ENCODE data around the gene ASTN1. TPM values are rescaled to one million over a fixed set of nuclear protein-coding genes. Genes with fewer than 3 reads are reported as not detected.

Gene ASTN1
- total RNA-seq, 2 experiments from 2014 or later, result not detected

- H3K27me3 Mint-ChIP-seq, result no peaks in the 10 kb centered on the region
- POLR2A ChIA-PET, result no interaction called here
- ATAC-seq (ENCODE audit: low read depth) (no peak), DNase-seq (no peak)
- H3K36me3 Mint-ChIP-seq, result no peaks in the 10 kb centered on the region
- no peaks in the 10 kb centered on the region for H3K4me1 Mint-ChIP-seq
- H3K9me3 Mint-ChIP-seq, result peaks cover 2% of the 10 kb centered on the region
- H3K27ac Mint-ChIP-seq, result no peak overlapping the region
- no peak overlapping the region for H3K4me3 Mint-ChIP-seq
Observed at GRCh38 chr1:176994931-176995596, 169.4 kb downstream of the ASTN1 start.

- POLR2A ChIA-PET, result no interaction called here
- H3K27me3 Mint-ChIP-seq, result no peaks in the 10 kb centered on the region
- ATAC-seq (ENCODE audit: low read depth) (no peak), DNase-seq (no peak)
- no peaks in the 10 kb centered on the region for H3K36me3 Mint-ChIP-seq
- no peak overlapping the region for H3K4me3 Mint-ChIP-seq
- peaks cover 2% of the 10 kb centered on the region for H3K9me3 Mint-ChIP-seq
- no peak overlapping the region for H3K27ac Mint-ChIP-seq
- H3K4me1 Mint-ChIP-seq, result no peaks in the 10 kb centered on the region
Observed at GRCh38 chr1:176993587-176993986, 170.9 kb downstream of the ASTN1 start.

- Mint-ChIP-seq H3K4me1 (no peaks in the 10 kb centered on the region), H3K36me3 (no peaks in the 10 kb centered on the region), H3K4me3 (no peak overlapping the region), H3K27ac (no peak overlapping the region), H3K9me3 (no peaks in the 10 kb centered on the region), H3K27me3 (no peaks in the 10 kb centered on the region)
- POLR2A ChIA-PET, result no interaction called here
- ATAC-seq (ENCODE audit: low read depth), result no peak
- no peak for DNase-seq
Observed at GRCh38 chr1:176989754-176990153, 174.8 kb downstream of the ASTN1 start.

DNA sequence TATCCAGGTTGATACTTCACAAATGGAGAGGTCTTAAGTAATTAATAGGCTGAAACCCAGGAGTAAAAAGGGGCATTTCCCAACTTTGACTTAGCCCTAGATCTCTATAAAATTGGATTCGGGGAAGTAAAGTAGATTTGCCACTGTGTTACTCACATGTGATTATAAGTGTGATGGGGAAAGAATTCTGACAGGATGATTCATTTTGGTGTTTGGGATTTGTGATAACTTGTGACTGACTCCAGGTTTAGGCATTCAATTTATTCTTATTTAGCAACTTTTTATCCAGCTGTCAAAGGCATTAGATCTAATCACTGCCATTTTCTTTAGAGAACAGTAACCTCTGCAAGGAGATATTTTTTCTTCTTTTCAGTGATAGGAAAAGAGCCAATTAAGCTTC, 175.5 kb downstream of the ASTN1 start:
- Mint-ChIP-seq H3K4me3 (no peak overlapping the region), H3K9me3 (no peaks in the 10 kb centered on the region), H3K4me1 (no peaks in the 10 kb centered on the region), H3K27me3 (no peaks in the 10 kb centered on the region), H3K27ac (no peak overlapping the region), H3K36me3 (no peaks in the 10 kb centered on the region)
- ATAC-seq (ENCODE audit: low read depth) (no peak), DNase-seq (no peak)
- POLR2A ChIA-PET, result no interaction called here

GRCh38 chr1:176987016-176987415, 177.5 kb downstream of the ASTN1 start:
- POLR2A ChIA-PET, result no interaction called here
- no peaks in the 10 kb centered on the region for H3K36me3 Mint-ChIP-seq
- ATAC-seq (ENCODE audit: low read depth) (no peak), DNase-seq (no peak)
- H3K4me3 Mint-ChIP-seq, result no peak overlapping the region
- H3K9me3 Mint-ChIP-seq, result no peaks in the 10 kb centered on the region
- no peaks in the 10 kb centered on the region for H3K27me3 Mint-ChIP-seq
- no peaks in the 10 kb centered on the region for H3K4me1 Mint-ChIP-seq
- H3K27ac Mint-ChIP-seq, result no peak overlapping the region

DNA sequence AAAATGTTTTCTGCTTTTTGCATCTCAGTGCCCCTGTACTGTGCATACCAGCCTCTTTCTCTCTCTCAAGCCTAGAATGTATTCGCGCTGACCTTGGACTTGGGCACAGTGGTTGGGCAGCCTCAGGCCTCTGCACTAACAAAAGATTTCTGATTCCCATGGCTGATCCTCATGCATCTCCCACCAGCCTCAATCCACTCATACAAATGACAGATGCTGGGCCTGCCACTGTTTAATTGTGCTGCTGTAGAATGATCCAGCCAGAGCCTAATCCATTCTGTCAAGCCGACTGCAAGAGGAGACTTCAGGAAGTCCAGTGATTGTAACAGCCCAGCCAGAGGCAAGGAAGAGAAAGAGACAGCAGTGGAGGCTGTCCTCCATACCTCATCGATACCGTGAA, 180.8 kb downstream of the ASTN1 start:
- Mint-ChIP-seq H3K9me3 (no peaks in the 10 kb centered on the region), H3K27ac (no peak overlapping the region), H3K36me3 (no peaks in the 10 kb centered on the region), H3K4me3 (no peak overlapping the region), H3K27me3 (no peaks in the 10 kb centered on the region), H3K4me1 (no peaks in the 10 kb centered on the region)
- DNase-seq (no peak), ATAC-seq (ENCODE audit: low read depth) (no peak)
- POLR2A ChIA-PET, result no interaction called here

GRCh38 chr1:176976771-176977170, 187.7 kb downstream of the ASTN1 start:
- Mint-ChIP-seq H3K4me1 (no peaks in the 10 kb centered on the region), H3K4me3 (no peak overlapping the region), H3K36me3 (no peaks in the 10 kb centered on the region), H3K27ac (no peak overlapping the region), H3K27me3 (no peaks in the 10 kb centered on the region), H3K9me3 (no peaks in the 10 kb centered on the region)
- DNase-seq, result no peak
- ATAC-seq (ENCODE audit: low read depth), result no peak
- POLR2A ChIA-PET, result no interaction called here

GRCh38 chr1:176976225-176976624, 188.3 kb downstream of the ASTN1 start:
- H3K27ac Mint-ChIP-seq, result no peak overlapping the region
- no peaks in the 10 kb centered on the region for H3K4me1 Mint-ChIP-seq
- POLR2A ChIA-PET, result no interaction called here
- no peaks in the 10 kb centered on the region for H3K27me3 Mint-ChIP-seq
- no peak overlapping the region for H3K4me3 Mint-ChIP-seq
- ATAC-seq (ENCODE audit: low read depth) (no peak), DNase-seq (no peak)
- no peaks in the 10 kb centered on the region for H3K36me3 Mint-ChIP-seq
- no peaks in the 10 kb centered on the region for H3K9me3 Mint-ChIP-seq

DNA sequence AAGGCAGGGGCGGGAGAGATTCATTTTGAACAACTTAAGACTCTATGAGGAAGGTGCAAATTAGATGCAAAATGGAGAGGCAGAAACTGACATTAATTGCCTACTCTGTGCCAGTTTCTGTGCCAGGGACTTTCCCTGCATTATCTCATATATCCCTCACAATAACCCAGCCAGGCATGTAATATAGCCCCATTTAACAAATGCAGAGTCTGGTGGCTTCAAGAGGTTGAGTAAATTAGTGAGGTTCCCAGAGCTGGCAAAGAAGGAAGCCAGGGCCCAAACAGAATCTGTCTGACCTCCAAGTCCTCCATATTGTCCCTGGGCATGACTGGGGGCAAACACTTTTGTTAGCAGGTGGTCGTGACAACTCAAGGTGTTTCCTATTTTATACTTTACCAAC, 199.8 kb downstream of the ASTN1 start:
- POLR2A ChIA-PET, result no interaction called here
- H3K4me3 Mint-ChIP-seq, result no peak overlapping the region
- ATAC-seq (ENCODE audit: low read depth), result no peak
- H3K27ac Mint-ChIP-seq, result no peak overlapping the region
- H3K4me1 Mint-ChIP-seq, result no peaks in the 10 kb centered on the region
- H3K36me3 Mint-ChIP-seq, result no peaks in the 10 kb centered on the region
- H3K27me3 Mint-ChIP-seq, result no peaks in the 10 kb centered on the region
- no peak for DNase-seq
- no peaks in the 10 kb centered on the region for H3K9me3 Mint-ChIP-seq

- DNase-seq, result no peak
- Mint-ChIP-seq H3K4me1 (no peaks in the 10 kb centered on the region), H3K9me3 (no peaks in the 10 kb centered on the region), H3K27me3 (no peaks in the 10 kb centered on the region), H3K27ac (no peak overlapping the region), H3K4me3 (no peak overlapping the region), H3K36me3 (no peaks in the 10 kb centered on the region)
- POLR2A ChIA-PET, result no interaction called here
- ATAC-seq (ENCODE audit: low read depth), result no peak
Observed at GRCh38 chr1:176963181-176963580, 201.3 kb downstream of the ASTN1 start.

DNA sequence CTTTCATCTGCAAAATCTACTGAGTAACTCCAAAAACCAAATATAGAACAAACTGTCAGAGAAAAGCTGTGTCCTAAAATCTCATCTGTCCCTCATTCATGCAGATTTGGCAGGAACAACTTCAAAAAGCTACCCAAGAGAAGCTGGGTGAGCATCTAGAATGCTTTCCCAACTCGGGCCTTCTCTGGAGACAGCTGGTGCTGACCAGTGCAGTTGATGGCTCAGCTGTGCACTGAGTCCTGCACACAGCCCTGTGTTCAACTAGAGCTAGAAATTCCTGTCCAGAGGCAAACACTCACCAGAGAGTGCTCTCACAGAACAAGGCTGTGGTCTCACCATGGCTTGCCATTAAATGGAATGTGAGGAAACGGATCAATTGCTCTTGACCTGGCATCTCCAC, 202.8 kb downstream of the ASTN1 start:
- H3K4me1 Mint-ChIP-seq, result no peaks in the 10 kb centered on the region
- no peaks in the 10 kb centered on the region for H3K9me3 Mint-ChIP-seq
- ATAC-seq (ENCODE audit: low read depth) (no peak), DNase-seq (no peak)
- no peaks in the 10 kb centered on the region for H3K27me3 Mint-ChIP-seq
- H3K36me3 Mint-ChIP-seq, result no peaks in the 10 kb centered on the region
- POLR2A ChIA-PET, result no interaction called here
- no peak overlapping the region for H3K4me3 Mint-ChIP-seq
- no peak overlapping the region for H3K27ac Mint-ChIP-seq

- POLR2A ChIA-PET, result no interaction called here
- ATAC-seq (ENCODE audit: low read depth), result no peak
- no peak for DNase-seq
- H3K9me3 Mint-ChIP-seq, result no peaks in the 10 kb centered on the region
- H3K27me3 Mint-ChIP-seq, result no peaks in the 10 kb centered on the region
- no peak overlapping the region for H3K4me3 Mint-ChIP-seq
- no peak overlapping the region for H3K27ac Mint-ChIP-seq
- H3K36me3 Mint-ChIP-seq, result no peaks in the 10 kb centered on the region
- H3K4me1 Mint-ChIP-seq, result no peaks in the 10 kb centered on the region
Observed at GRCh38 chr1:176959191-176959820, 205.2 kb downstream of the ASTN1 start.

DNA sequence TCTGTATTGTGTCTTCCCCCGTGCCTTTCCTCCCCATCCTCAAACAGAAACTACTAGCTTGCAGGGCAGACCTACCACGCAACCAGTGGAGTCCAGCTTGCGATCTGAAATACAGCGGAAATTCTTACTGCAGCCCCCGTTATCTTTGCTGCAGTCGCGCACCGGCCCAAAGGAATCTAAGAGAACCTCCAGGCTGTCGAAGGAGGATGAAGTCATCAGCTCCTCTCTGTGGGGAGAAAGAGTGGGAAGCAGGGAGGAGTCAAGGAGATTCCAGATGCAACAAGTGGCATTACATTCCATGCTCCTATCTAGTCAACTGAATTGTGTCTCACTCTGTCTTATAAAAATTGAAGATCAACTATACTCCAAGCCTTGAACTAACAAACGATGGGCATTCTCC, 206.9 kb downstream of the ASTN1 start:
- POLR2A ChIA-PET, result no interaction called here
- no peaks in the 10 kb centered on the region for H3K9me3 Mint-ChIP-seq
- no peak overlapping the region for H3K27ac Mint-ChIP-seq
- ATAC-seq (ENCODE audit: low read depth) (no peak), DNase-seq (no peak)
- no peaks in the 10 kb centered on the region for H3K27me3 Mint-ChIP-seq
- no peaks in the 10 kb centered on the region for H3K36me3 Mint-ChIP-seq
- H3K4me1 Mint-ChIP-seq, result no peaks in the 10 kb centered on the region
- H3K4me3 Mint-ChIP-seq, result no peak overlapping the region

DNA sequence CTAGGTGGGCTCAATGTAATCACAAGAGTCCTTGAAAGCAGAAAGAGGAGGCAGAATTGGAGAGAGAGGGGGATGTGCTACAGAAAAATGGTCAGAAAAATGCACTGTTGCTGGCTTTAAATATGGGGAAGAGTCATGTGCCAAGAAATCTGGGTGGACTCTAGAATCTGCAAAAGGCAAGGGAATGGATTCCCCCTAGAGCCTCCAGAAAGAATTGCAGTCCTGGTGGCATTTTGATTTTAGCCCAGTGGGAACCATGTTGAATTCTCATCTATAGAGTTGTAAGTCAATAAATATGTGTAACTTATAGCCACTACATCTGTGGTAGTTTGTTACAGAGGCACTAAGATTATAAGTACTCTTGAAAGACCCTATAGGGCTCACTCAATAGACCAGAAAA, 210.3 kb downstream of the ASTN1 start:
- H3K4me3 Mint-ChIP-seq, result no peak overlapping the region
- H3K36me3 Mint-ChIP-seq, result no peaks in the 10 kb centered on the region
- no peak for DNase-seq
- H3K27me3 Mint-ChIP-seq, result no peaks in the 10 kb centered on the region
- H3K4me1 Mint-ChIP-seq, result no peaks in the 10 kb centered on the region
- no peak overlapping the region for H3K27ac Mint-ChIP-seq
- H3K9me3 Mint-ChIP-seq, result no peaks in the 10 kb centered on the region
- POLR2A ChIA-PET, result no interaction called here
- no peak for ATAC-seq (ENCODE audit: low read depth)

Data from activated naive CD8-positive, alpha-beta T cell treated with anti-CD3 and anti-CD28 coated beads, Interleukin-2, amount 10 ng/mL, durations not matched to agents 7 days and 5 days (primary cell).